Stimulated activated CD8-positive, alpha-beta memory T cell treated with anti-CD3 and anti-CD28 coated beads, Interleukin-4, amount 100 ng/mL, for 1 hour (primary cell): ENCODE results near the gene TTC5.
"Not testable (repeated sequence)": the region's sequence is repeated elsewhere in the genome, so short reads cannot be mapped to it uniquely, and the experiment has no call there.

Experiments
- DNase-seq, 2 donors: peaks; one replicate each; pipeline ENCODE4 v3.0.0-alpha.2; 2020; ENCODE audit warnings: low read depth in 2 of 2, low spot score in 1 of 2

The TTC5 gene, protein sequence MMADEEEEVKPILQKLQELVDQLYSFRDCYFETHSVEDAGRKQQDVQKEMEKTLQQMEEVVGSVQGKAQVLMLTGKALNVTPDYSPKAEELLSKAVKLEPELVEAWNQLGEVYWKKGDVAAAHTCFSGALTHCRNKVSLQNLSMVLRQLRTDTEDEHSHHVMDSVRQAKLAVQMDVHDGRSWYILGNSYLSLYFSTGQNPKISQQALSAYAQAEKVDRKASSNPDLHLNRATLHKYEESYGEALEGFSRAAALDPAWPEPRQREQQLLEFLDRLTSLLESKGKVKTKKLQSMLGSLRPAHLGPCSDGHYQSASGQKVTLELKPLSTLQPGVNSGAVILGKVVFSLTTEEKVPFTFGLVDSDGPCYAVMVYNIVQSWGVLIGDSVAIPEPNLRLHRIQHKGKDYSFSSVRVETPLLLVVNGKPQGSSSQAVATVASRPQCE

GRCh38 chr14:20305265-20306078 is at the start of gene TTC5:
Gene TTC5 (minus strand): TSS chr14:20305951. CDS start chr14:20305937, 14 bp downstream.
- peak; percentile 84 for DNase-seq

DNA sequence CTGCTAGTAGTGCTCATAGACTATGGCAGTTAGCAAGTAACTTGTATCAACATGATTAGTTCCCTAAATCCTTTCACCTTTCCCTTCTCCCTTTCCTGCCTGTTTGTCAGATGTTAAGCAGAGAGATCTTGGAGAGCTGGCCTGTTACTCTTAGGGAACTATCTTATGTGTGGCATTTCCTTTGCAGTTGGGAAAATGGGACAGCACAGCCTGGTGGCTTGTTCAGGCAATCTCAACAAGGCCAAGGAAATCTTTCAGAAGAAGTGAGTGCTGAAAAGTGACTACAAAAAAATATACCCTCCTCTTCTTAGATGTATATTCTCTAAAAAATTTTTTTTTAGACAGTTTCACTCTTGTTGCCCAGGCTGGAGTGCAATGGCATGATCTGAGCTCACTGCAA is 45.1 kb upstream of the TTC5 start:
- DNase-seq, result no peak

DNA sequence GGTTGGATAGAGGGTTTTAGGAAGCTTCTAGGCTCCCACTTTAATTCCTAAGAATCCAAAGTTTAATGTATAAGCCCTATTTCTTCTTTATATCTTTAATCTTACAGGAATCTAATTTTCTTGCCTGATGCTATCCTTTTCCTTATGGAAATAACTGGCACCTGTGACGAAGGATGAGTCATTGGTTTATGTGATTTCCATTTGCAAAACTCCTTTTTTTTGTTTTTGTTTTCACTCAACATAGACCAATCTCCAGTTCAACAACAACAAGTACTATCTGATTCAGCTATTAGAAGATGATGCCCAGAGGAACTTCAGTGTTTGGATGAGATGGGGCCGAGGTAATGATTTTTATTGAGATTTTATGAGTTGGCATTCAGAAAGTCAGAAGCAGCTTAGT is 44.5 kb upstream of the TTC5 start:
- no peak for DNase-seq

DNA sequence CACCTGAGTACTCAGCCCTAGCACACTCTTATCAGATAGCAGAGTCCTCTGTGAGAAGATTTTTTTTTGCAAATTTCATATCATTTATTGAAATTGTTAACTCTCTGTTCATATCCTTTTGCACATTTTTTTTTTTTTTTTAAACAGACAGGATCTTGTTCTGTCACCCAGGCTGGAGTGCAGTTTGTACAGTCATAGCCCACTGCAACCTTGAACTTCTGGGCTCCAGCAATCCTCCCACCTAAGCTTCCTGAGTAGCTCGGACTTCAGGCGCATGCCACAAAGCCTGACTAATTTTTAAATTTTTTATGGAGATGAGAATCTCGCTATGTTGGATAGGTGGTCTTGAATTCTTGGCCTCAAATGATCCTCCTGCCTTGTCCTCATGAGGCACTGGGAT is 42.0 kb upstream of the TTC5 start:
- DNase-seq, result no peak

DNA sequence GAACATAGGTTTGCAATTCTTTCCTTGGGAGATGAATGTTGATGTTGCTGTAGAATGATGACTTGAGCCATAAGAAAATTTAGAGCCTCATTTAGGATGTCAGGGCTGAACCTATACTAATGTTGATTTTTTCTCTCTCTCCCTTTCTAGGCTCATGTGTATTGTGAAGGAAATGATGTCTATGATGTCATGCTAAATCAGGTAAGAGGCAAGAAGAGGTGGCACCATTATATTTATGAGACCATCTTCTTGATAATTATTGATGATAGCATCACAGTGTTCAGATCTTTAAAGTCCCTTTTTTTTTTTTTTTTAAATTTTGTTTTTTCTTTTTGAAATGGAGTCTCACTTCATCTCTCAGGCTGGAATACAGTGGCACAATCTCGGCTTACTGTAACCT is 41.0 kb upstream of the TTC5 start:
- no peak for DNase-seq

- no peak for DNase-seq
Measured at GRCh38 chr14:20345366-20345765, 39.6 kb upstream of the TTC5 start.

DNA sequence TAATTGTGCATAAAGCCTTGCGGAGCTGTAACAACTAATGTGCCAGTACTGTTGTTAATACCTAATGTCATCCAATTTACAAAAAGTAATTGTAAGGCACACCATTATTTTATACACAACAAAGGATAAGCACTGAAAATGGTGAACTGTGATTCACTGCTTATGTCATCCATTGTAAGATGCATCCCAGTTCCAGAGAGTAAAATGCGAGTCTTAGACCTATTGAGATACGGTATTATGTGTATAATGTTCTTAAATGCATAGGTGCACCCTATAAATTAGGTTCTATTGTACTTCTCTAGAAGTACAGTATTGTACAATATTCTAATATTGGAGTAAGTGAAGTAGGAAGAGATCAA is 38.1 kb upstream of the TTC5 start:
- DNase-seq, result no peak

GRCh38 chr14:20343092-20343861 is 37.5 kb upstream of the TTC5 start, which contains the start of gene PARP2:
Gene PARP2 (plus strand): TSS chr14:20343635. CDS start chr14:20343642, 7 bp downstream.
- DNase-seq, result peak; percentile 63 to 74

DNA sequence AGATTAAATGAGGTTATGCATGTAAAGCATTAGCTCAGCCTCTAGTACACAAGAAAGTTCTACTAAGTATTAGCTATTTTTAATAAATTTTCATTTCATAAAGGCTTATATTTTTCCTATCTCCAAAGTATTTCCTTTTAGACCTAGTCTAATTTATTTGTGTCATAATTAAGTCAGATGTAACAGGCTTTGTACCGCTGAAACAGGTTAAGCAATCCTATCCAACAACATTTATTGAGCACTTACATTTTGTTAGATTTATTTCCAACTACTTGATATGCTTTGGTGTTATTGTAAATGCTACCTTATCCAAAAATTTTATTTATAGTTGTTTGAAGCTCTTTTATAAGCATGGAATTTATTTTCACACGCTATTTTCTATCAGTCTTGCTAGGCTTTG is 35.9 kb upstream of the TTC5 start:
- DNase-seq, result no peak

DNA sequence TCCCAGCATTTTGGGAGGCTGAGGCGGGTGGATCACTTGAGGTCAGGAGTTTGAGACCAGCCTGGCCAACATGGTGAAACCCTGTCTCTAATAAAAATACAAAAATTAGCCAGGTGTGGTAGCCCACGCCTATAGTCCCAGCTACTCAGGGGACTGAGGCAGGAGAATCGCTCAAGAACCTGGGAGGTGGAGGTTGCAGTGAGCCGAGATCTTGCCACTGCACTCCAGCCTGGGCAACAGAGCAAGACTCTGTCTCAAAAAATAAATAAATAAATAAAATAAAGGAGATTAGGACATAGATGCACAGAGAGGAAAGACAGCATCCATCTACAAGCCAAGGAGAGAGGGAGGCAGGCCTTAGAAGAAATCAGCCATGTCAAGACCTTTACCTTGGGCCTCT is 35.3 kb upstream of the TTC5 start:
- DNase-seq, result not testable (repeated sequence)

- DNase-seq, result no peak
Measured at GRCh38 chr14:20334017-20334416, 28.3 kb upstream of the TTC5 start.

GRCh38 chr14:20333494-20333841 is 27.7 kb upstream of the TTC5 start:
- no peak for DNase-seq

DNA sequence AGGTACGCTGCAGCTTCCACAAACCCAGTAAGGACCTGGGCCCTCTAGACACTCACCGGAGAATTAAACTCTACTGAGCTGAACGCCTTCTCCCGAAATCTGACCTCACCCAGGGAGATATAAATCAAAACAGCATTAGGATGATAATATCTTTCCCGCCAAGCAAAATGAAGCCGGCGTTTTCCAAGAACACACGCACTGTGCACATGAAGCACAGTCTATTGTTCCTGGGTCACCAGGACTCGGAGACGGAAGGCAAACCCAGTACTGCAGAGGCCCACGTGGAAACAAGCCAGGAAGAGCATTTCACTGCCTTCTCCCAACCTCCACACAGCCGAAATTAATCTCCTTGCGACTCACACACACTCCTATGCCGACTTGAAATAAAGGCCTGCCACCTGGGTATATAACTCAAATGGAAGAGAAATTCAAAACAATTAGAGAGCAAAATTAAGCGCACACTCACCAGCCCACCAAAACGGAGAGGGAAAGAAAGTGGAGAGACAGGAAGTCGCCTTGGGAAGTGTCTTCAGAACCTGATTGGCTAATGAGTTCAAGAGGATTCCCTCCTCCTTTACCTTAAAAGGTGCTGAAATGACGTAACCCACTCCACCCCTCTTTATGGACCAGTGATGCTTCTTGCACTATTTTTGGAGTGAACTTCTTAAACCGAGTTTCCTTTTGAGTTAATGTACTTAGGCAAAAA is 27.2 kb upstream of the TTC5 start, which contains the start of gene CCNB1IP1:
CCNB1IP1 (minus strand) TSS at position 492 of the 706 bp plus-strand sequence. CDS start 16,756 bp downstream, outside the sequence.
- DNase-seq, result no peak

DNA sequence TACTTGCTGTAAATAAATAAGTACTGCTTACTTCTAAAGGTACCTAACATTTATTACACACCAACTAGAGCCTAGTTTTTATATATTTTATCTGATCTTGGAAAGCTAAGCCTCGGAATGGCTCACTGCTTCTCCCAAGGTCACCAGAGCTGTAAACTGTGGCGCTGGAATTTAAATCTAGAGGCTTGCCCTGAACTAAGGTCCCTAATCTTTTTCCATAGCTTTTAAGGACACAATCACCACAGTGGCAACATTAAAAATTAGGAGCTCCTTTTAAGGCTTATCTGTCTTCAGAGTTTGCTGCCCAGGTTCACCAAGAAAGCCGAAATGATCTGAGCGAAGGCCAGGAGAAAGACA is 26.7 kb upstream of the TTC5 start:
- DNase-seq, result no peak

GRCh38 chr14:20331053-20331613 is 25.4 kb upstream of the TTC5 start:
- no peak for DNase-seq

DNA sequence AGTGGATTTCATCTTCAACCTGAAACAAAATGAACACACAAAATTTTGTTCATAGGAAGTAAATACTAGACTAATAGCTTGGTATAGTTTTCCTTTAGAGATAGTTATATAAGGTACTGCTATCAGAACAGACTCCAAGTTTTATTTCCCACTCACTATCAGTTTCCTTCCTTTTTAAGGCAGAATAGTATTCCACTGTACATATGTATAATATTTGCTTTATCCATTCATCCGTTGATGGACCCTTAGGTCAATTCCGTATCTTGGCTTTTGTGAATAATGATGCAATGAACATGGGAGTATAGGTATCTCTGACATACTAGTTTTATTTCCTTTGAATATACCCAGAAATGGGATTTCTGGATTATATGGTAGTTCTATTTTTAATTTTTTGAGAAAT is 23.6 kb upstream of the TTC5 start:
- DNase-seq, result no peak

DNA sequence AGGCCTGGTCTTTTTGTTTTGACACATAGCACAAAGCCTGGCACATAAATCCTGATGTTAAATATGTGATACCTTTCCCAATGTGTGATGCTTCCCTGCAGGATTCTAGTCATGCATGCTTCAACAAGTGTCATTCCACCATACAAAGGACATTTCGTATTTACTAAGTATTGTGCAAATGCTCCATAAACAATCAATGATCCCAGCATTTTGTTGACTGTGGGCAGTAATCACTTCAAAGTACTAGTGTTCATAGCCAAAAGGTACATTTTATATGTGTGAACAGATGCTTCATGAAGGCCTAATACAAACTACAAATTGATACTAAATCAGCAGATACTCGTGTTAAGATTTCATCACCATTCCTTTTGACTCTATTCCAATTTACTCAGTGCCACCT is 23.0 kb upstream of the TTC5 start:
- DNase-seq, result no peak

- no peak for DNase-seq
Measured at GRCh38 chr14:20327005-20327869, 21.5 kb upstream of the TTC5 start.

DNA sequence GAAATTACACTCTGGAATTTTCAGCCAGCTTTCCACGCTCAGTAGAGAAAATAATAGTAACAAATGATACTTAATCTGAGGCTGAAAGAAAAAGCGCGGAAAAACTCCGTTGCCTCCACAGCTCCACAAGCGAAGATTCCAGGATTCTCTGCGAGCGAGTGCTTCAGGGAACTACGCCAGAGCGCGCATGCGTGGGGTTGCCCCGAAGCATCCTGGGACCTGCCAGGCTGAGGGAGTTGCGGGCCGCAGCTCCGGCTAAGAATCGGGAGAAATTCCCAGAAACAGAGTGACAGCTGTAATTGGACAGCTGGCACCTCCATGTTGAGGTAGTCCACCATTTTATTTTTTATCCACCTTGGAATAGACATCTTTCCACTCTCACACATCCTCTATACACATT is 12.0 kb upstream of the TTC5 start:
- DNase-seq, result no peak

GRCh38 chr14:20314026-20314425 is 8.3 kb upstream of the TTC5 start:
- no peak for DNase-seq
